B cell (primary cell): ENCODE measurements around the gene CYP27A1.

Experiments
- CTCF ChIP-seq: fragments of 200-600 bp; IDR thresholded peaks from one replicate; pipeline ENCODE4 v1.8.0; 2022; ENCODE audit warnings: antibody characterized with exemption, mild to moderate bottlenecking
- EZH2 ChIP-seq: IDR thresholded peaks from 2 replicates; pipeline ENCODE4 v1.6.1; 2012; ENCODE audit warnings: borderline replicate concordance, low read depth, mild to moderate bottlenecking, moderate library complexity, low read length; ENCODE audit not compliant: insufficient read depth, poor library complexity, severe bottlenecking

GRCh38 chr2:218819093-218819492 lies 37.1 kb downstream of the CYP27A1 start:
- no peak for TF ChIP-seq CTCF
- TF ChIP-seq EZH2, result no peak
